Neural cell (in vitro differentiated cells): ENCODE results near the gene SSTR1. TPM values are rescaled to one million over a fixed set of nuclear protein-coding genes. Genes with fewer than 3 reads are reported as not detected.

Experiments used
- H2AFZ ChIP-seq: fragments of 200-600, 300-800 bp; sonication (generic), shearing (Covaris generic); 2 replicates; pipeline ENCODE4 v1.6.0; 2014; ENCODE audit warnings: low read depth, mild to moderate bottlenecking, antibody characterized with exemption, low read length, moderate library complexity
- H3F3A ChIP-seq: fragments of 200-600 bp; shearing (Covaris generic); 2 replicates; pipeline ENCODE4 v1.6.1; 2016; ENCODE audit warnings: mild to moderate bottlenecking, moderate library complexity, mixed read lengths, antibody characterized with exemption, low read length; ENCODE audit not compliant: insufficient read depth, poor library complexity, severe bottlenecking
- H3K27ac ChIP-seq: fragments of 200-600, 300-800 bp; sonication (generic), shearing (Covaris generic); 2 replicates; pipeline ENCODE4 v1.5.1; 2014; ENCODE audit warnings: mild to moderate bottlenecking, low read length, moderate library complexity
- H3K27me3 ChIP-seq: fragments of 300-800, 200-600 bp; sonication (generic), shearing (Covaris generic); 2 replicates; pipeline ENCODE4 v1.6.0; 2014; ENCODE audit warnings: mild to moderate bottlenecking, low read depth, low read length, moderate library complexity; ENCODE audit not compliant: insufficient read depth
- H3K36me3 ChIP-seq: fragments of 300-800, 200-600 bp; sonication (generic), shearing (Covaris generic); 2 replicates; pipeline ENCODE4 v1.5.1; 2014; ENCODE audit warnings: mild to moderate bottlenecking, antibody characterized with exemption, low read length, moderate library complexity; ENCODE audit not compliant: insufficient read depth
- H3K4me2 ChIP-seq: fragments of 300-800, 200-600 bp; sonication (generic), shearing (Covaris generic); 2 replicates; pipeline ENCODE4 v1.6.0; 2014; ENCODE audit warnings: mild to moderate bottlenecking, low read length
- H3K4me3 ChIP-seq: fragments of 300-800, 200-600 bp; sonication (generic), shearing (Covaris generic); 2 replicates; pipeline ENCODE4 v1.5.1; 2014; ENCODE audit warnings: mild to moderate bottlenecking, low read length, moderate library complexity
- H3K79me2 ChIP-seq: fragments of 200-600 bp; shearing (Covaris generic); replicated peaks from 2 replicates; pipeline ENCODE4 v1.6.0; 2014; ENCODE audit warnings: mild to moderate bottlenecking, low read length, moderate library complexity; ENCODE audit not compliant: insufficient read depth
- H3K9ac ChIP-seq: fragments of 300-800, 200-600 bp; sonication (generic), shearing (Covaris generic); 2 replicates; pipeline ENCODE4 v1.6.1; 2016; ENCODE audit warnings: mild to moderate bottlenecking, low read length, mixed read lengths
- H3K9me2 ChIP-seq: fragments of 200-600 bp; shearing (Covaris generic); 2 replicates; pipeline ENCODE4 v1.6.1; 2016; ENCODE audit warnings: mild to moderate bottlenecking, low read length, mixed read lengths; ENCODE audit not compliant: insufficient read depth
- H3K9me3 ChIP-seq: fragments of 200-600, 300-800 bp; sonication (generic), shearing (Covaris generic); 2 replicates; pipeline ENCODE4 v1.6.1; 2016; ENCODE audit warnings: mild to moderate bottlenecking, mixed run types, low read length, moderate library complexity, mixed read lengths
- H4K20me1 ChIP-seq: fragments of 200-600 bp; shearing (Covaris generic); 2 replicates; pipeline ENCODE4 v1.6.1; 2016; ENCODE audit warnings: mild to moderate bottlenecking, mixed run types; ENCODE audit not compliant: insufficient read depth
- EP300 ChIP-seq: fragments of 450-650 bp; conservative IDR thresholded peaks from 2 replicates; pipeline ENCODE4 v1.6.1; 2014; ENCODE audit warnings: antibody characterized with exemption, mild to moderate bottlenecking, moderate library complexity; ENCODE audit not compliant: poor library complexity, severe bottlenecking
- EZH2 ChIP-seq: fragments of 200-600, 300-800 bp; shearing (Covaris generic), sonication (generic); IDR thresholded peaks from 2 replicates; pipeline ENCODE4 v1.6.1; 2014; ENCODE audit warnings: antibody characterized with exemption, low read length, borderline replicate concordance, mild to moderate bottlenecking; ENCODE audit not compliant: insufficient read depth, poor library complexity, severe bottlenecking
- MXI1 ChIP-seq: fragments of 450-650 bp; conservative IDR thresholded peaks from 2 replicates; pipeline ENCODE4 v1.6.1; 2014; ENCODE audit warnings: antibody characterized with exemption, mild to moderate bottlenecking; ENCODE audit not compliant: poor library complexity, severe bottlenecking
- POLR2AphosphoS5 ChIP-seq: IDR thresholded peaks from 2 replicates; pipeline ENCODE4 v1.6.1; 2012
- RAD21 ChIP-seq: fragments of 450-650 bp; conservative IDR thresholded peaks from 2 replicates; pipeline ENCODE4 v1.6.1; 2014; ENCODE audit warnings: antibody characterized with exemption, mild to moderate bottlenecking, moderate library complexity
- SMC3 ChIP-seq: fragments of 450-650 bp; conservative IDR thresholded peaks from 2 replicates; pipeline ENCODE4 v1.6.1; 2014; ENCODE audit warnings: antibody characterized with exemption, mild to moderate bottlenecking, moderate library complexity; ENCODE audit not compliant: poor library complexity
- TAF1 ChIP-seq: IDR thresholded peaks from 2 replicates; pipeline ENCODE4 v1.6.1; 2012; ENCODE audit warnings: low read depth
- polyA plus RNA-seq: library from polyadenylated mRNA; depleted of rRNA; stranded (reverse); fragments of >200 nt; gene quantifications from 2 replicates; pipeline ENCODE4 v1.2.3, GENCODE V29; 2014
- TF ChIP-seq, protein P1 (sequence below): fragments of 450-650 bp; IDR thresholded peaks from 2 replicates; pipeline ENCODE4 v1.5.1; 2014; ENCODE audit warnings: antibody characterized with exemption, mild to moderate bottlenecking, moderate library complexity; ENCODE audit not compliant: poor library complexity, severe bottlenecking
- TF ChIP-seq, protein P2 (sequence below): IDR thresholded peaks from 2 replicates; pipeline ENCODE4 v1.6.1; 2012; ENCODE audit warnings: borderline replicate concordance

The SSTR1 gene
- polyA plus RNA-seq, 1 donor from 2014 or later, result 2.4 TPM

DNA sequence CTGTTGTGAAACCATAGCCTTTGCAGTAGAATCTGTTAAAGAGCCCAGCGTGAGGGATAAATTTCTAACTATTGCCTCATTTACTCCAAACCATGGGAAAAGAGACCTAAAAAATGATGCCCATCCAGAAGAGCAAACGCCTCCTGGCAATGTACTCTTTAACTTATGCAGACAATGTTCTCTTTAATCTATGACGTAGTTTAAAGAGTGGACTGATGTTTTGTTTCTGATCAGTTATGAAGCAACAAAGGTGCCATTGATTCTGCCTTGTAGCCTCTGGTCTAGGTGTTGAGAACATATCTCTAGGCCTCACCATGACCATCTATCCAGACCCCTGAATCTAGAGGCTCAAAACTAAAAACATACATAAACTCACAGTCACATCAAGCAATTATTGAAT, 13.4 kb downstream of the SSTR1 start:
- no peaks in the 10 kb centered on the region for H3K9me3 ChIP-seq
- H3K4me2 ChIP-seq, result no peak overlapping the region
- TF ChIP-seq POLR2AphosphoS5 (no peak), EZH2 (no peak), EP300 (no peak), TAF1 (no peak), MXI1 (no peak), RAD21 (no peak), SMC3 (no peak)
- TF ChIP-seq, protein P1, sequence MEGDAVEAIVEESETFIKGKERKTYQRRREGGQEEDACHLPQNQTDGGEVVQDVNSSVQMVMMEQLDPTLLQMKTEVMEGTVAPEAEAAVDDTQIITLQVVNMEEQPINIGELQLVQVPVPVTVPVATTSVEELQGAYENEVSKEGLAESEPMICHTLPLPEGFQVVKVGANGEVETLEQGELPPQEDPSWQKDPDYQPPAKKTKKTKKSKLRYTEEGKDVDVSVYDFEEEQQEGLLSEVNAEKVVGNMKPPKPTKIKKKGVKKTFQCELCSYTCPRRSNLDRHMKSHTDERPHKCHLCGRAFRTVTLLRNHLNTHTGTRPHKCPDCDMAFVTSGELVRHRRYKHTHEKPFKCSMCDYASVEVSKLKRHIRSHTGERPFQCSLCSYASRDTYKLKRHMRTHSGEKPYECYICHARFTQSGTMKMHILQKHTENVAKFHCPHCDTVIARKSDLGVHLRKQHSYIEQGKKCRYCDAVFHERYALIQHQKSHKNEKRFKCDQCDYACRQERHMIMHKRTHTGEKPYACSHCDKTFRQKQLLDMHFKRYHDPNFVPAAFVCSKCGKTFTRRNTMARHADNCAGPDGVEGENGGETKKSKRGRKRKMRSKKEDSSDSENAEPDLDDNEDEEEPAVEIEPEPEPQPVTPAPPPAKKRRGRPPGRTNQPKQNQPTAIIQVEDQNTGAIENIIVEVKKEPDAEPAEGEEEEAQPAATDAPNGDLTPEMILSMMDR, result no peak
- TF ChIP-seq, protein P2, sequence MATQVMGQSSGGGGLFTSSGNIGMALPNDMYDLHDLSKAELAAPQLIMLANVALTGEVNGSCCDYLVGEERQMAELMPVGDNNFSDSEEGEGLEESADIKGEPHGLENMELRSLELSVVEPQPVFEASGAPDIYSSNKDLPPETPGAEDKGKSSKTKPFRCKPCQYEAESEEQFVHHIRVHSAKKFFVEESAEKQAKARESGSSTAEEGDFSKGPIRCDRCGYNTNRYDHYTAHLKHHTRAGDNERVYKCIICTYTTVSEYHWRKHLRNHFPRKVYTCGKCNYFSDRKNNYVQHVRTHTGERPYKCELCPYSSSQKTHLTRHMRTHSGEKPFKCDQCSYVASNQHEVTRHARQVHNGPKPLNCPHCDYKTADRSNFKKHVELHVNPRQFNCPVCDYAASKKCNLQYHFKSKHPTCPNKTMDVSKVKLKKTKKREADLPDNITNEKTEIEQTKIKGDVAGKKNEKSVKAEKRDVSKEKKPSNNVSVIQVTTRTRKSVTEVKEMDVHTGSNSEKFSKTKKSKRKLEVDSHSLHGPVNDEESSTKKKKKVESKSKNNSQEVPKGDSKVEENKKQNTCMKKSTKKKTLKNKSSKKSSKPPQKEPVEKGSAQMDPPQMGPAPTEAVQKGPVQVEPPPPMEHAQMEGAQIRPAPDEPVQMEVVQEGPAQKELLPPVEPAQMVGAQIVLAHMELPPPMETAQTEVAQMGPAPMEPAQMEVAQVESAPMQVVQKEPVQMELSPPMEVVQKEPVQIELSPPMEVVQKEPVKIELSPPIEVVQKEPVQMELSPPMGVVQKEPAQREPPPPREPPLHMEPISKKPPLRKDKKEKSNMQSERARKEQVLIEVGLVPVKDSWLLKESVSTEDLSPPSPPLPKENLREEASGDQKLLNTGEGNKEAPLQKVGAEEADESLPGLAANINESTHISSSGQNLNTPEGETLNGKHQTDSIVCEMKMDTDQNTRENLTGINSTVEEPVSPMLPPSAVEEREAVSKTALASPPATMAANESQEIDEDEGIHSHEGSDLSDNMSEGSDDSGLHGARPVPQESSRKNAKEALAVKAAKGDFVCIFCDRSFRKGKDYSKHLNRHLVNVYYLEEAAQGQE, result no peak
- H3K36me3 ChIP-seq, result no peaks in the 10 kb centered on the region
- H3K9ac ChIP-seq, result no peak overlapping the region
- H3K27ac ChIP-seq, result no peak overlapping the region
- H3K9me2 ChIP-seq, result no peaks in the 10 kb centered on the region
- no peak overlapping the region for H3K4me3 ChIP-seq
- H4K20me1 ChIP-seq, result no peaks in the 10 kb centered on the region
- no peak overlapping the region for H2AFZ ChIP-seq
- no peaks in the 10 kb centered on the region for H3K79me2 ChIP-seq
- H3F3A ChIP-seq, result no peaks in the 10 kb centered on the region
- H3K27me3 ChIP-seq, result no peaks in the 10 kb centered on the region

DNA sequence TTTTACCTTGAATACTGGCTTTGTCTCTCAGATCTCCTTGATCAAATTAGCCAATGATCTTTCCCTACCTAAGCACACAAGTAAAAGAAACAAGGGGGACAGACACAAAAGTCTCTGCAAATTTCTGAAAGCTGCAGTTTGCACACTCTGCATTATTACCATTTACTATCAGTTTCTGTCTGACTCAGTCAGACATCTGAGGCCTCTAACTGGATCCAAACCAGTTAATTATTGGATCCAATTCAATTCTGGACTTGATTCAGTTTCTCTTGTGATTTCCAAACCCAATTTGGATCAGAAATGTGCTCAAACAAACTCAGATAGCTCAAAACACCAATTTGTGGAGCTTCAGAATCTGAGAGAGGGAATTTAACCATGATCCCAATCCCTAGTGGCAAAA, 16.6 kb downstream of the SSTR1 start:
- H3K9me3 ChIP-seq, result no peaks in the 10 kb centered on the region
- no peak overlapping the region for H2AFZ ChIP-seq
- H3K4me2 ChIP-seq, result no peak overlapping the region
- H3K9me2 ChIP-seq, result no peaks in the 10 kb centered on the region
- no peaks in the 10 kb centered on the region for H3F3A ChIP-seq
- H3K27me3 ChIP-seq, result no peaks in the 10 kb centered on the region
- H3K27ac ChIP-seq, result no peak overlapping the region
- TF ChIP-seq MXI1, result no peak
- TF ChIP-seq, protein P2, result no peak
- TF ChIP-seq EP300, result no peak
- no peak for TF ChIP-seq TAF1
- TF ChIP-seq SMC3, result no peak
- no peak for TF ChIP-seq EZH2
- TF ChIP-seq RAD21, result no peak
- TF ChIP-seq, protein P1, result no peak
- TF ChIP-seq POLR2AphosphoS5, result no peak
- no peak overlapping the region for H3K4me3 ChIP-seq
- H4K20me1 ChIP-seq, result no peaks in the 10 kb centered on the region
- no peaks in the 10 kb centered on the region for H3K36me3 ChIP-seq
- H3K79me2 ChIP-seq, result no peaks in the 10 kb centered on the region
- no peak overlapping the region for H3K9ac ChIP-seq
